ENCODE measurements around the gene COL7A1. TPM values are rescaled to one million over a fixed set of nuclear protein-coding genes. Genes with fewer than 3 reads are reported as not detected.

COL7A1 gene
- total RNA-seq, 4 donors from 2014 or later: 3.1 to 15.7 (median 15.0) TPM

DNA sequence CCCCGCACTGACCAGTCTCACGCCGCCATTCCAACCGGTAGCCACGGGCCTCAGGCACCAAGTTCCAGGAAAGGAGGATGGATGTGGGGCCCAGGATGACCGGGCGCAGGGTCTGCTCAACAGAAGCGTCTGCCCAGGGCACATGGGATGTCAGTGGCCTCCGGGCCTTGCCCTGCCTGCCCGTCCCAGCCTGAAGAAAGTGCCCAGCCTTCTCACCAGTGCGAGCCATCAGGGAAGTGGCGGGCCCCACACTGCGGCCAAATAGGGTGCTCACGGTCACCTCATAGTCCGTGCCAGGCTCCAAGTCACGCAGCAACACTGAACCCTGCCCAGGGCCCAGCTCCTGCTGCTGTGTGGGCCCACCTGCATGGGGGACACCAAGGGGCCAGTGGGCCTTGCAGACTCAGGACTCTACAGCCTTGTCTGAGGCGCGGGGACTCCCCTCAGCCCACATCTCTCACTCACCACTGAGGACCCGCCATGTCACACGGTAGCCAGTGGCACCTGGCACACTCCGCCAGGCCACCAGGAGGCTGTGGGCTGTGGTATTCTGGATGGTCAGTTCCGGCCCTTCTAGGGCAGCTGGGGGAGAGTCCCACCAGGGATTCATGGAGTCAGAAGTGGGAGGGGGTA, 3.1 kb downstream of the COL7A1 start:
- DNase-seq (ENCODE audit: low spot score in 2 of 2): no peak
- WGBS, 2 donors: 89 to 92% methylated on average over 18 to 20 of the region's 22 CpGs
- Histone ChIP-seq H3K36me3 (peaks cover 0 to 16% (median 0%) of the 10 kb centered on the region in 3 donors), H3K27ac (no peak overlapping the region), H3K4me1 (peaks cover 0 to 20% (median 11%) of the 10 kb centered on the region in 4 donors), H3K27me3 (peaks cover 0 to 13% of the 10 kb centered on the region in 2 donors), H3K4me3 (no peak overlapping the region), H3K9me3 (no peaks in the 10 kb centered on the region)
- TF ChIP-seq, protein P1, sequence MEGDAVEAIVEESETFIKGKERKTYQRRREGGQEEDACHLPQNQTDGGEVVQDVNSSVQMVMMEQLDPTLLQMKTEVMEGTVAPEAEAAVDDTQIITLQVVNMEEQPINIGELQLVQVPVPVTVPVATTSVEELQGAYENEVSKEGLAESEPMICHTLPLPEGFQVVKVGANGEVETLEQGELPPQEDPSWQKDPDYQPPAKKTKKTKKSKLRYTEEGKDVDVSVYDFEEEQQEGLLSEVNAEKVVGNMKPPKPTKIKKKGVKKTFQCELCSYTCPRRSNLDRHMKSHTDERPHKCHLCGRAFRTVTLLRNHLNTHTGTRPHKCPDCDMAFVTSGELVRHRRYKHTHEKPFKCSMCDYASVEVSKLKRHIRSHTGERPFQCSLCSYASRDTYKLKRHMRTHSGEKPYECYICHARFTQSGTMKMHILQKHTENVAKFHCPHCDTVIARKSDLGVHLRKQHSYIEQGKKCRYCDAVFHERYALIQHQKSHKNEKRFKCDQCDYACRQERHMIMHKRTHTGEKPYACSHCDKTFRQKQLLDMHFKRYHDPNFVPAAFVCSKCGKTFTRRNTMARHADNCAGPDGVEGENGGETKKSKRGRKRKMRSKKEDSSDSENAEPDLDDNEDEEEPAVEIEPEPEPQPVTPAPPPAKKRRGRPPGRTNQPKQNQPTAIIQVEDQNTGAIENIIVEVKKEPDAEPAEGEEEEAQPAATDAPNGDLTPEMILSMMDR (IDR thresholded peaks at IDR 0.05): no peak
- no peak for TF ChIP-seq EP300 (IDR thresholded peaks at IDR 0.05)
- TF ChIP-seq POLR2A (IDR thresholded peaks at IDR 0.05): no peak

DNA sequence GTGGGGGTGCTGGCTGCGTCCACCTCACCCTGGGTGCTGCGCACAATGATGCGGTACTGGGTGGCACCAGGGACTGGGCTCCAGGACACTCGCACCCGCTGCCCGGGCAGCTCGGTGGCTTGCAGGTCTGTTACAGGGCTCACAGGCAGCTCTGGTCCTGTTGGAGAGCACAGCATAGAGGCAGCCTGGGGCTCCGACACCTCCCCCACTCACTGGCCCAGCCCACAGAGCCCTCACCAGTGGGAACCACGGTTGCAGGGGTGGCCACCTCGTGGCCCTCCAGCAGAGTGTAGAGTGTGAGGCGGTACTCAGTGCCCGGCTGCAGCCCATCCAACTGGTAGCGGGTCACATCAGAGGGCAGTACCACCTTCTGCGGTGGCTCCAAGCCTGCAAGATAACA, 3.7 kb downstream of the COL7A1 start:
- Histone ChIP-seq H3K27ac (no peak overlapping the region), H3K27me3 (peaks cover 0 to 13% of the 10 kb centered on the region in 2 donors), H3K4me3 (no peak overlapping the region), H3K4me1 (peaks cover 0 to 20% (median 11%) of the 10 kb centered on the region in 4 donors), H3K36me3 (peaks cover 0 to 22% (median 0%) of the 10 kb centered on the region in 3 donors), H3K9me3 (no peaks in the 10 kb centered on the region)
- 96 to 100% methylated on average over 1 to 11 of the region's 14 CpGs for WGBS, 2 donors
- DNase-seq (ENCODE audit: low spot score in 2 of 2): no peak
- TF ChIP-seq POLR2A (IDR thresholded peaks at IDR 0.05) (no peak), EP300 (IDR thresholded peaks at IDR 0.05) (no peak)
- TF ChIP-seq, protein P1 (IDR thresholded peaks at IDR 0.05): no peak

DNA sequence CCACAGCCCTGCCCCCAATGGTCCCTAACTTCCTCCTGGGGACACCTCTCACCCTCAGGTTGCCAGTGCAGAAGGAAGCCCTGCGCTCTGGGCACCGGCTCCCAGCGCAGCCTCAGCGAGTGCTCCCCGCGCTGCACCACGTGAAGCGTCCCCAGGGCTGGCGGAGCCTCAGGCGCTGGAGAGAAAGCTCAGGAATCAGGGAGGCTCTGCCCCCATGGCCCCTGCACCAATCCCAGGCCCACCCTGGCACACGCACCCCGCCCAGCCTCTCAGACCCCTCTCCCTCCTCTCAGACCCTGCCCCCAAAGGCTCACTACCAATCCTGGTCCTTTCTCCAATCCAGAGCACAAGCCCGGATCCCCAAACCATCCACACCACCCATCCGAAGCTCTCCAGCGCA, 6.9 kb downstream of the COL7A1 start:
- H3K9me3 ChIP-seq: no peaks in the 10 kb centered on the region
- DNase-seq (ENCODE audit: low spot score in 2 of 2): no peak
- H3K36me3 ChIP-seq: peaks cover 0 to 27% (median 0%) of the 10 kb centered on the region in 3 donors
- H3K27ac ChIP-seq: no peak overlapping the region
- 63 to 66% methylated on average over 12 to 15 of the region's 15 CpGs for WGBS, 2 donors
- peaks cover 0 to under 1% of the 10 kb centered on the region in 2 donors for H3K27me3 ChIP-seq
- H3K4me3 ChIP-seq: no peak overlapping the region
- TF ChIP-seq, protein P1 (IDR thresholded peaks at IDR 0.05): no peak
- TF ChIP-seq POLR2A (IDR thresholded peaks at IDR 0.05) (no peak), EP300 (IDR thresholded peaks at IDR 0.05) (no peak)
- H3K4me1 ChIP-seq: no peaks in the 10 kb centered on the region

DNA sequence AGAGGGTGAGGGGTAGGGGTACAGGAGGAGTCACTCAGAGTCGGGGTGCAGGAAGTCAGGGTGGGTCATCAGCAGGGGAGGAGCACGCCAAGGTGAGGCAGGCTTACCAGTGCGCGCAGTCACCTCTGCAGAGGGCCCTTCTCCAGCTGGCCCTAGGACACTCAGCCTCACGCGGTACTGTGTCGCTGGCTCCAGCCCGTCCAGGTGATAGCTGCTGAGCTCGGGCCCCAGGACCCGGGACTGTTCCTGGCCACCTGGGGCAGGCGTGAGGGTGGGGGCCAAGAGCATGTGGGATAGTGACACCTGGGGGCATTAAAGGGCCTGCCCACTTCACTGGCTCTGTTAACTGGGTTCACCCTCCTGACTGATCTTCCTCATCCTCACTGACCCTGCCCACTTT, 7.4 kb downstream of the COL7A1 start:
- no peak for DNase-seq (ENCODE audit: low spot score in 2 of 2)
- Histone ChIP-seq H3K4me1 (no peaks in the 10 kb centered on the region), H3K9me3 (no peaks in the 10 kb centered on the region), H3K27me3 (no peaks in the 10 kb centered on the region), H3K27ac (no peak overlapping the region), H3K36me3 (peaks cover 0 to 27% (median 0%) of the 10 kb centered on the region in 3 donors), H3K4me3 (no peak overlapping the region)
- 77 to 80% methylated on average over 9 to 11 of the region's 11 CpGs for WGBS, 2 donors
- TF ChIP-seq EP300 (IDR thresholded peaks at IDR 0.05): no peak
- TF ChIP-seq POLR2A (IDR thresholded peaks at IDR 0.05): no peak
- TF ChIP-seq, protein P1 (IDR thresholded peaks at IDR 0.05): no peak

DNA sequence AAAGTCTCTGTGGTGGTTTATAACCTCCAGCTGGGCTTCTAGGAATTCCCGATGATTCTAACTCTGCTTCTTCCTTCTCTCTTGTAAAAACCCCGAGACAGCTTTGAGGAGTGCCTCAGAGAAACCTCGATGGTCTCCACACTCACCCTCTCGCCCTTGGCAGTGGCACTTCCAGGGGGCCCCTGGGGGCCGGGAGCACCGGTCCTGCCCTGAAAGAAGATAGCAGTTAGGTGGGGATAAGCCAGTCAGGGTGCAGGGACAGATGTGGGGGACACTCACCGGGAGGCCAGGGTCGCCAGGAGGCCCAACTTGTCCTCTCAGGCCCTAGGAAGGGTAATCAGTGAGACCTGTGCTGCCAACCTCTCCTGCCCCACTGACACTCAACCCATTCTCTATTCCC, 9.7 kb downstream of the COL7A1 start:
- no peak for DNase-seq (ENCODE audit: low spot score in 2 of 2)
- H3K27me3 ChIP-seq: no peaks in the 10 kb centered on the region

More for the DNA sequence above, 9.7 kb downstream of the COL7A1 start:
- no peaks in the 10 kb centered on the region for H3K9me3 ChIP-seq
- H3K36me3 ChIP-seq: peaks cover 0 to 34% (median 0%) of the 10 kb centered on the region in 3 donors
- H3K4me3 ChIP-seq: no peak overlapping the region
- TF ChIP-seq EP300 (IDR thresholded peaks at IDR 0.05): no peak
- TF ChIP-seq, protein P1 (IDR thresholded peaks at IDR 0.05): no peak
- TF ChIP-seq POLR2A (IDR thresholded peaks at IDR 0.05): no peak
- H3K27ac ChIP-seq: no peak overlapping the region
- WGBS, 2 donors: 84 to 86% methylated on average over 8 of the region's 8 CpGs
- H3K4me1 ChIP-seq: no peaks in the 10 kb centered on the region

Measured in tibial nerve (tissue), 4 donors.